GM12878 (cell line): ENCODE measurements around the gene MTHFD1. TPM values are rescaled to one million over a fixed set of nuclear protein-coding genes. Genes with fewer than 3 reads are reported as not detected.

Experiments
- ATAC-seq: fragments of 200-7000 bp; cut with Tn5 transposase; 3 replicates; pipeline ENCODE4 v1.9.1; 2020; ENCODE audit warnings: mild to moderate bottlenecking, moderate library complexity
- BruUV-seq: library from RNA; stranded (reverse); fragments of 400-500 nt; replicated peaks from 2 replicates; lab custom pipeline; 2021; lab: Mats Ljungman, UMichigan
- CTCF ChIA-PET: fragments of 300-600 bp; sonication (Branson Sonifier 250); formaldehyde crosslinking; extraction: SDS; loops from one replicate; lab custom pipeline; 2021; ENCODE audit warnings: inconsistent platforms; lab: Yijun Ruan, JAX
- POLR2A ChIA-PET: fragments of 350-600 bp; formaldehyde crosslinking; extraction: SDS; loops from one replicate; lab custom pipeline; 2021; ENCODE audit warnings: inconsistent platforms; lab: Charles Lee
- RAD21 ChIA-PET: fragments of 300-600 bp; sonication (Branson Sonifier 250); formaldehyde crosslinking; loops from one replicate; lab custom pipeline; 2023; ENCODE audit warnings: antibody characterized with exemption; ENCODE audit not compliant: unreplicated experiment; lab: Charles Lee
- SMC1A ChIA-PET: fragments of 300-600 bp; sonication (Branson Sonifier 250); formaldehyde crosslinking; loops from one replicate; lab custom pipeline; 2023; ENCODE audit not compliant: unreplicated experiment, uncharacterized antibody; lab: Charles Lee
- DNase-seq: peaks from one replicate; pipeline ENCODE4 v3.0.0-alpha.2; 2011; ENCODE audit warnings: low read depth, low spot score
- FAIRE-seq: peaks from 3 replicates; lab custom pipeline; 2011; peaks lifted over from hg19 to GRCh38; lab: Jason Lieb, UNC
- H2AFZ ChIP-seq: 2 replicates; pipeline ENCODE4 v1.6.0; 2011; ENCODE audit warnings: low read depth, low read length, control low read depth; ENCODE audit not compliant: control insufficient read depth
- H3K27ac ChIP-seq: 2 replicates; pipeline ENCODE4 v1.5.1; 2011; ENCODE audit warnings: control low read depth; ENCODE audit not compliant: control insufficient read depth, insufficient read depth
- H3K27me3 ChIP-seq, 2 experiments: replicated peaks in 1 of 2; 2 replicates each; pipeline versions ENCODE4 v1.6.0 to v1.6.1; 2011; ENCODE audit warnings: low read length in 1 of 2; ENCODE audit not compliant: control insufficient read depth in 2 of 2, insufficient read depth in 2 of 2
- H3K36me3 ChIP-seq, 2 experiments: 2 replicates each; pipeline ENCODE4 v1.5.1; 2011; ENCODE audit warnings: low read length in 1 of 2; ENCODE audit not compliant: control insufficient read depth in 2 of 2, insufficient read depth in 2 of 2
- H3K4me1 ChIP-seq: 2 replicates; pipeline ENCODE4 v1.6.1; 2011; ENCODE audit warnings: mild to moderate bottlenecking, low read length, moderate library complexity, mixed read lengths; ENCODE audit not compliant: control insufficient read depth, insufficient read depth
- H3K4me2 ChIP-seq: 2 replicates; pipeline ENCODE4 v1.6.0; 2011; ENCODE audit warnings: control low read depth; ENCODE audit not compliant: control insufficient read depth, insufficient read depth
- H3K4me3 ChIP-seq: fragments of 200-600 bp; sonication (generic); 2 replicates; pipeline ENCODE4 v1.5.1; 2016
- H3K79me2 ChIP-seq: 2 replicates; pipeline ENCODE4 v1.6.0; 2011; ENCODE audit warnings: low read length; ENCODE audit not compliant: control insufficient read depth, insufficient read depth
- H3K9ac ChIP-seq: 2 replicates; pipeline ENCODE4 v1.8.0; 2011; ENCODE audit warnings: low read length, control low read depth, mixed read lengths; ENCODE audit not compliant: control insufficient read depth, insufficient read depth
- H3K9me3 ChIP-seq: replicated peaks from 3 replicates; pipeline ENCODE4 v1.5.1; 2011; ENCODE audit warnings: mild to moderate bottlenecking, low read length; ENCODE audit not compliant: control insufficient read depth, insufficient read depth
- H4K20me1 ChIP-seq: 2 replicates; pipeline ENCODE4 v1.6.0; 2011; ENCODE audit not compliant: control insufficient read depth, insufficient read depth
- JUNB ChIP-seq: IDR thresholded peaks from 2 replicates; pipeline ENCODE4 v1.6.1; 2016; ENCODE audit warnings: antibody characterized with exemption, mild to moderate bottlenecking
- KLF5 ChIP-seq: fragments of 450-650 bp; IDR thresholded peaks from 2 replicates; pipeline ENCODE4 v1.6.1; 2014; ENCODE audit warnings: mild to moderate bottlenecking; ENCODE audit not compliant: partially characterized antibody
- MTA2 ChIP-seq: fragments of 450-650 bp; IDR thresholded peaks from 2 replicates; pipeline ENCODE4 v1.6.1; 2016; ENCODE audit warnings: low read depth, mild to moderate bottlenecking, moderate library complexity
- SMC3 ChIP-seq: IDR thresholded peaks from 2 replicates; pipeline ENCODE4 v1.6.1; 2011; ENCODE audit warnings: low read length, improper control_type of control experiment, borderline replicate concordance
- USF2 ChIP-seq: IDR thresholded peaks from 2 replicates; pipeline ENCODE4 v1.6.1; 2011; ENCODE audit warnings: low read depth, low read length, improper control_type of control experiment, borderline replicate concordance
- WRNIP1 ChIP-seq: IDR thresholded peaks from 2 replicates; pipeline ENCODE4 v1.6.1; 2011; ENCODE audit warnings: low read depth, low read length, improper control_type of control experiment, borderline replicate concordance
- WGBS: methylation state at CpG from one replicate; pipeline ENCODE4 v1.1.6; 2016; ENCODE audit warnings: low lambda C conversion rate; ENCODE audit not compliant: insufficient replicate concordance, insufficient coverage; ENCODE audit errors: missing lambda C conversion rate; 5-methylcytosine and 5-hydroxymethylcytosine counted together
- in situ Hi-C: fragments of 300-500 bp; cut with MboI; formaldehyde crosslinking; loops from 9 replicates; pipeline ENCODE4 v1.14.3; 2018; ENCODE audit warnings: mixed read lengths
- intact Hi-C: fragments of 100-400 bp; cut with micrococcal nuclease; formaldehyde crosslinking; loops from one replicate; pipeline ENCODE4 v1.14.2; 2022; ENCODE audit not compliant: unreplicated experiment
- polyA plus RNA-seq, 11 experiments: library from polyadenylated mRNA; depleted of rRNA in 4 of 11; unstranded in 6 of 11; stranded (reverse) in 5 of 11; fragments of >200 nt; fragmentation: Nextera tagmentation in 4 of 11; fragmentation: Illumina TruSeq in 1 of 11; extraction: Ambion mirVana in 4 of 11; extraction: Trizol in 1 of 11; gene quantifications; 1 replicate in 1 of 11; 2 replicates in 10 of 11; pipeline versions ENCODE4 v1.2.1 to v1.2.3, GENCODE V29; 2011 to 2016; ENCODE audit warnings: inconsistent platforms in 2 of 11, missing spikeins in 2 of 11, low read depth in 1 of 11
- total RNA-seq, 4 experiments: library from RNA; depleted of rRNA in 3 of 4; stranded (reverse); fragments of >200 nt in 3 of 4; fragmentation: Illumina TruSeq in 1 of 4; extraction: Trizol in 1 of 4; gene quantifications; 2 replicates each; pipeline versions ENCODE4 v1.2.1 to v1.2.3, GENCODE V29; 2013 to 2021

MTHFD1 gene
- total and polyA plus RNA-seq, 10 of the 15 experiments (the other 5 are each of a cell fraction or from before 2014, with no cell fraction given) = 99.3 to 310 (median 173) TPM

GRCh38 chr14:64468451-64468850 lies 80.3 kb downstream of the MTHFD1 start:
- ChIA-PET POLR2A (interaction anchor here (1.9 kb wide), 1 partner anchor 23 kb away, joined by 6 read pairs; no protein-coding TSS in a partner anchor), CTCF (interaction anchor here (0.7 to 1.9 kb wide), 2 partner anchors 10 to 100 kb away, joined by 3 to 9 read pairs; no protein-coding TSS in a partner anchor)
- intact Hi-C loops = no loop called here

GRCh38 chr14:64474041-64474440 lies 85.9 kb downstream of the MTHFD1 start:
- RAD21 ChIA-PET = interaction anchor here (0.6 to 1.2 kb wide), 4 partner anchors 10 to 35 kb away, joined by 3 to 11 read pairs (median 4); no protein-coding TSS in a partner anchor
- SMC1A ChIA-PET = interaction anchor here (0.8 to 2.8 kb wide), 12 partner anchors 8 to 162 kb away, joined by 3 to 14 read pairs (median 4); no protein-coding TSS in a partner anchor
- no peaks in the 10 kb centered on the region for H3K27me3 ChIP-seq
- TF ChIP-seq MTA2 (peak; percentile 66), WRNIP1 (no peak), JUNB (peak; percentile 68)
- peaks cover 8% of the 10 kb centered on the region for H3K4me1 ChIP-seq
- DNase-seq (no peak), ATAC-seq (peak; percentile 57), FAIRE-seq (no peak)
- no peak overlapping the region for H3K4me3 ChIP-seq
- H3K79me2 ChIP-seq = no peaks in the 10 kb centered on the region; the same call in 1 of the 2 replicates
- H3K36me3 ChIP-seq = no peaks in the 10 kb centered on the region
- intact Hi-C loops (no loop called here), in situ Hi-C loops (no loop called here)
- H3K4me2 ChIP-seq = peak overlapping the region; percentile 47; the same call in 1 of the 2 replicates
- H3K27ac ChIP-seq = no peak overlapping the region
- no peaks in the 10 kb centered on the region for H3K9me3 ChIP-seq
- no peak overlapping the region for H2AFZ ChIP-seq
- no TSS peak for BruUV-seq
- CTCF ChIA-PET = interaction anchor here (0.6 to 9.8 kb wide), 5 partner anchors 13 to 130 kb away, joined by 3 to 244 read pairs (median 4); no protein-coding TSS in a partner anchor
- WGBS = 0% methylated on average over 2 of the region's 2 CpGs
- no peaks in the 10 kb centered on the region for H4K20me1 ChIP-seq
- POLR2A ChIA-PET = interaction anchor here (1.0 kb wide), 1 partner anchor 9 kb away, joined by 3 read pairs; no protein-coding TSS in a partner anchor
- H3K9ac ChIP-seq = no peak overlapping the region

More at GRCh38 chr14:64468451-64468850, 80.3 kb downstream of the MTHFD1 start:
- no TSS peak for BruUV-seq
- FAIRE-seq = no peak
- H2AFZ ChIP-seq = no peak overlapping the region
- H3K4me1 ChIP-seq = peaks cover 17% of the 10 kb centered on the region
- in situ Hi-C loops = no loop called here
- H4K20me1 ChIP-seq = no peaks in the 10 kb centered on the region
- no peak overlapping the region for H3K4me3 ChIP-seq
- WGBS = 60% methylated on average over 3 of the region's 3 CpGs
- H3K36me3 ChIP-seq = no peaks in the 10 kb centered on the region
- TF ChIP-seq USF2 (no peak), KLF5 (no peak), SMC3 (no peak)
- TF ChIP-seq, all 136 proteins: peak for 0
- no peaks in the 10 kb centered on the region for H3K9me3 ChIP-seq
- H3K27ac ChIP-seq = no peak overlapping the region
- SMC1A ChIA-PET = interaction anchor here (1.0 to 3.6 kb wide), 3 partner anchors 10 to 50 kb away, joined by 3 to 14 read pairs (median 6); no protein-coding TSS in a partner anchor
- RAD21 ChIA-PET = interaction anchor here (1.6 to 1.9 kb wide), 2 partner anchors 23 to 38 kb away, joined by 4 to 6 read pairs; no protein-coding TSS in a partner anchor
- no peaks in the 10 kb centered on the region for H3K79me2 ChIP-seq
- ATAC-seq = no peak
- H3K9ac ChIP-seq = no peak overlapping the region
- H3K27me3 ChIP-seq = no peaks in the 10 kb centered on the region
- no peak overlapping the region for H3K4me2 ChIP-seq
- no peak for DNase-seq
